ENCODE measurements around the gene CHCHD2. TPM values are rescaled to one million over a fixed set of nuclear protein-coding genes. Genes with fewer than 3 reads are reported as not detected.
"Not testable (repeated sequence)": the region's sequence is repeated elsewhere in the genome, so short reads cannot be mapped to it uniquely, and the experiment has no call there.

Gene CHCHD2
- polyA plus RNA-seq, 2 donors = 148 to 438 TPM

DNA sequence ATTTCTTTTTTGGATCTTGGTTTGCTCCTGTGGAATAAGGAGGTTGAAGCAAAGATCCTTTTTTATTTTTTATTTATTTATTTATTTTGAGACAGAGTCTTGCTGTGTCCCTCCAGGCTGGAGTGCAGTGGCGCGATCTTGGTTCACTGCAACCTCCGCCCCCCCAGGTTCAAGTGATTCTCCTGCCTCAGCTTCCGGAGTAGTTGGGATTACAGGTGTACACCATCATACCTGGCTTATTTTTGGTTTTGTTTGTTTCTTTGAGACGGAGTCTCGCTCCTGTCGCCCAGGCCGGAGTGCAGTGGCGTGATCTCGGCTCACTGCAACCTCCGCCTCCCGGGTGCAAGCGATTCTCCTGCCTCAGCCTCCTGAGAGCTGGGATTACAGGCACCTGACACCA lies 39.9 kb downstream of the CHCHD2 start:
- whole genome bisulfite sequencing, 2 donors = 97% methylated on average over 13 of the region's 13 CpGs
- not testable (repeated sequence) for H3K36me3 ChIP-seq (ENCODE audit: control insufficient read depth in 2 of 2, insufficient read depth in 2 of 2, low read length in 1 of 2)

DNA sequence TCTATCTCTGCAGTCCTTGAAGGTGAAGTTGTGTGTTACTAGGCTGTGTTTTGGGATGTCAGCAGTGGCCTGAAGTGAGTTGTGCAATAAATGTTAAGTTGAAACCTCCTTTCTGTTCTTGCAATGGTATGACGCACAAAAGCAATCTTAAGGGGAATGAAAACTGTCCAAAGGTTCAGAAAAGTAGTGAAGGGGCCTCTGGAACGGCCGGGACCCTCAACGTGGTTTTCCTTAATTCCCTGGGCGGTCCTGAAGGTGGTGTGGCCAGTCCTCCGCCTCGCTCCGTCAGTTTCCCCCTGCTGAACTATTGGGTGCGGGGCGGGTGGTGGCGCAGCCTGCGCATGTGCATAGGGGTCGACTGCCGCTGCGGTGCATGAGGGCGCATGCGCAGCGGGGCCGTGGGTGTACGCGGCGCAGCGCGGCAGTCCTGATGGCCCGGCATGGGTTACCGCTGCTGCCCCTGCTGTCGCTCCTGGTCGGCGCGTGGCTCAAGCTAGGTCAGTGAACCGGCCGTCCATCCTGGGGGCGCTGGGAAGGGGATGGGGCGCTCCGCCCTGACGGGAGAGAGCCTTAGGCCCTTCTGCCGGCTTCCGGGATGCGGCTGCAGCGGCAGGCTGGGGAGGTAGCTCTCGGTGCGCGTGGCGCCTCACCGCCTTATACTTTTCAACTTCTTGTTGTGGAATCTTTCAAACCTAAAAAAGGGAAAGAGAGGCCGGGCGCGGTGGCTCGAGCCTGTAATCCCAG lies 42.2 kb downstream of the CHCHD2 start, which contains the start of gene SUMF2:
Gene SUMF2 (plus strand): TSS at position 405 of the 744 bp plus-strand sequence. CDS start 26 bp downstream, at position 431.
- no peaks in the 10 kb centered on the region for H3K9me3 ChIP-seq (ENCODE audit: control insufficient read depth in 2 of 2, insufficient read depth in 1 of 2, low read depth in 1 of 2, low read length in 1 of 2)

More for the DNA sequence above, 39.9 kb downstream of the CHCHD2 start:
- not testable (repeated sequence) for H3K27me3 ChIP-seq (ENCODE audit: control insufficient read depth in 1 of 2, insufficient read depth in 2 of 2, low read length in 2 of 2); H3K9me3 ChIP-seq (ENCODE audit: control insufficient read depth in 2 of 2, insufficient read depth in 1 of 2, low read depth in 1 of 2, low read length in 1 of 2); H3K27ac ChIP-seq (ENCODE audit: low read depth in 2 of 2, low read length in 1 of 2); H3K4me3 ChIP-seq (ENCODE audit: low read depth in 1 of 2, low read length in 2 of 2); H3K4me1 ChIP-seq (ENCODE audit: control insufficient read depth in 2 of 2, insufficient read depth in 2 of 2, low read length in 1 of 2)

DNA sequence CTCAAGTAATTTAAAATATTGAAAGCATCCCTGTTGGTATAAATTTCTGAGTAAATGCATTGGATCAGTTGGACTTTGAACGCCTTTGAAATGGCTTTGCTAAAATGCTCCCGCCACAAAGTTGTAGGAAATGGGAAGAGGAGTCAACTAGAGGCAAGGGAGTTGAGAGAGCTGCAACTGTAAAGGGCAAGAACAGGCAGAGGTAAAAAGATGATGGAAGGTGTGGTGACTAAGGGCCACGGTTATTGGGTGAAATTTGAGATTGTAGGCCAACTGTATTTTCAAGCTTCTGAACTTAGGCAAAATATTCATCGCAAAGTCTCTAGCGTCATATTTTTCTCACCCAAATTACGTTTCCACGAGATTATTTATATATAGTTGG lies 42.8 kb downstream of the CHCHD2 start:
- Histone ChIP-seq H3K27ac (ENCODE audit: low read depth in 2 of 2, low read length in 1 of 2) (peak overlapping the region; percentile 87 to 98), H3K36me3 (ENCODE audit: control insufficient read depth in 2 of 2, insufficient read depth in 2 of 2, low read length in 1 of 2) (peaks cover 2 to 5% of the 10 kb centered on the region in 2 donors), H3K27me3 (ENCODE audit: control insufficient read depth in 1 of 2, insufficient read depth in 2 of 2, low read length in 2 of 2) (no peaks in the 10 kb centered on the region), H3K4me1 (ENCODE audit: control insufficient read depth in 2 of 2, insufficient read depth in 2 of 2, low read length in 1 of 2) (peaks cover 0 to 2% of the 10 kb centered on the region in 2 donors), H3K9me3 (ENCODE audit: control insufficient read depth in 2 of 2, insufficient read depth in 1 of 2, low read depth in 1 of 2, low read length in 1 of 2) (no peaks in the 10 kb centered on the region), H3K4me3 (ENCODE audit: low read depth in 1 of 2, low read length in 2 of 2) (no peak overlapping the region)
- 66 to 70% methylated on average over 7 of the region's 7 CpGs for WGBS, 2 donors

More for the DNA sequence above, 42.2 kb downstream of the CHCHD2 start, which contains the start of gene SUMF2:
- 0 to 1% methylated on average over 49 of the region's 49 CpGs for WGBS, 2 donors
- no peaks in the 10 kb centered on the region for H3K27me3 ChIP-seq (ENCODE audit: control insufficient read depth in 1 of 2, insufficient read depth in 2 of 2, low read length in 2 of 2)
- peaks cover 2 to 4% of the 10 kb centered on the region in 2 donors for H3K36me3 ChIP-seq (ENCODE audit: control insufficient read depth in 2 of 2, insufficient read depth in 2 of 2, low read length in 1 of 2)
- peak within 1 kb of the TSS; percentile 87 to 98 for H3K27ac ChIP-seq (ENCODE audit: low read depth in 2 of 2, low read length in 1 of 2)
- peaks cover 0 to 2% of the 10 kb centered on the region in 2 donors for H3K4me1 ChIP-seq (ENCODE audit: control insufficient read depth in 2 of 2, insufficient read depth in 2 of 2, low read length in 1 of 2)
- peak within 1 kb of the TSS; percentile 88 to 90 for H3K4me3 ChIP-seq (ENCODE audit: low read depth in 1 of 2, low read length in 2 of 2)

DNA sequence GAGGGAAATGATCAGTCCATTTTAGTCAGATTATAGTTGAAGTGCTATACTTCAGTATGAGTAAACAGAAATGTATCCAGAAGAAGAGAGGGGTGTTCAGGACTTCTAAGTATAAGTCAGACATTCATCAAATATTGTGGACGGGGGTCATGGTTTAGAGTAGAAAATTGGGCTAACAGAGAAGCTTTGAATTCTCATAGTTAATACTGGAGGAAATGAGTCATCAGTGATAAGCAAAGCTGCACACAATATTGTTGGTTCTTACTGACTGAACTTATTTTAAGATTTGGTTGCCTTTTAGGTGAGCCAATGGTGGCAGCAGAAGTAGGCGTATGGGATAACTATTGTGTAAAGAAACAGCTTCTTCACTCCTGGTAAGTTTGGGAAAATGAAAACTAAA lies 43.9 kb downstream of the CHCHD2 start:
- H3K4me3 ChIP-seq (ENCODE audit: low read depth in 1 of 2, low read length in 2 of 2) = no peak overlapping the region
- H3K27me3 ChIP-seq (ENCODE audit: control insufficient read depth in 1 of 2, insufficient read depth in 2 of 2, low read length in 2 of 2) = no peaks in the 10 kb centered on the region
- no peak overlapping the region for H3K27ac ChIP-seq (ENCODE audit: low read depth in 2 of 2, low read length in 1 of 2)
- H3K4me1 ChIP-seq (ENCODE audit: control insufficient read depth in 2 of 2, insufficient read depth in 2 of 2, low read length in 1 of 2) = peaks cover 0 to 2% of the 10 kb centered on the region in 2 donors
- H3K36me3 ChIP-seq (ENCODE audit: control insufficient read depth in 2 of 2, insufficient read depth in 2 of 2, low read length in 1 of 2) = peaks cover 2 to 8% of the 10 kb centered on the region in 2 donors
- 68 to 74% methylated on average over 2 of the region's 2 CpGs for WGBS, 2 donors
- H3K9me3 ChIP-seq (ENCODE audit: control insufficient read depth in 2 of 2, insufficient read depth in 1 of 2, low read depth in 1 of 2, low read length in 1 of 2) = no peaks in the 10 kb centered on the region

DNA sequence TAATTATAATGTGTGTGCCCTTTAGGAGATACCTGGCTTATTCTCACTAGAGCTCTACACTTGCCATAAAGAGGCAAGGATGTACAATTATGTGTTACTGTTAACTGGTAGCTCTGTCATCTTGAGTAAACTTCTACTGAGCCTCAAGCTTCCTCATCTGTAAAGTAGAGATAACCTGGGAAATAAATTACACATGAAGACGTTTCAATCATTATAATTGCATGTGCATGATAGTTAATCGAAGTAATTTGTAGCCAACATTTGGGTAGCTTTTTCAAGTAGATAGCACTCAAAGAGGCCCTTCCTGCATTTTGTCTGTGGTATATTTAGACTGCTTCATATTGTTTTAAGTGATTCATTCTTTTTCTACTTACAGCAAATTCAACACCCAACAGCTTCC lies 52.3 kb downstream of the CHCHD2 start:
- WGBS, 2 donors = 78 to 85% methylated on average over 2 of the region's 2 CpGs
- Histone ChIP-seq H3K36me3 (ENCODE audit: control insufficient read depth in 2 of 2, insufficient read depth in 2 of 2, low read length in 1 of 2) (peaks cover 4 to 12% of the 10 kb centered on the region in 2 donors), H3K4me1 (ENCODE audit: control insufficient read depth in 2 of 2, insufficient read depth in 2 of 2, low read length in 1 of 2) (peaks cover 0 to 4% of the 10 kb centered on the region in 2 donors), H3K4me3 (ENCODE audit: low read depth in 1 of 2, low read length in 2 of 2) (no peak overlapping the region), H3K27ac (ENCODE audit: low read depth in 2 of 2, low read length in 1 of 2) (no peak overlapping the region), H3K9me3 (ENCODE audit: control insufficient read depth in 2 of 2, insufficient read depth in 1 of 2, low read depth in 1 of 2, low read length in 1 of 2) (no peaks in the 10 kb centered on the region), H3K27me3 (ENCODE audit: control insufficient read depth in 1 of 2, insufficient read depth in 2 of 2, low read length in 2 of 2) (no peaks in the 10 kb centered on the region)

DNA sequence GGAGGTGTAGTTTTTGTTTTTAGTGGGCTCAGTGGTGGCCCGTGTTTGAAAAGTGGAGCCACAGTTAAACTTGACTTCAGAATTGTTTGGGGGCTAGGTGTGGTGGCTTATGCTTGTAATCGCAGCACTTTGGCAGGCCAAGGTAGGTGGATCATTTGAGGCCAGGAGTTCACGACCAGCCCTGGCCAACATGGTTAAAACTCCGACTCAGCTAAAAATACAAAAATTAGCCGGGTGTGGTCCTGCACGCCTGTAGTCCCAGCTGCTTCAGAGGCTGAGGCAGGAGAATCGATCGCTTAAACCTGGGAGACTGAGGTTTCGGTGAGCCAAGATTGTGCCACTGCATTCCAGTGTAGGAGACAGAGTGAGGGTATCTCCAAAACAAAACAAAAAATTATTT lies 52.9 kb downstream of the CHCHD2 start:
- H3K4me3 ChIP-seq (ENCODE audit: low read depth in 1 of 2, low read length in 2 of 2) = no peak overlapping the region
- H3K9me3 ChIP-seq (ENCODE audit: control insufficient read depth in 2 of 2, insufficient read depth in 1 of 2, low read depth in 1 of 2, low read length in 1 of 2) = no peaks in the 10 kb centered on the region
- no peak overlapping the region for H3K27ac ChIP-seq (ENCODE audit: low read depth in 2 of 2, low read length in 1 of 2)
- peaks cover 0 to 4% of the 10 kb centered on the region in 2 donors for H3K4me1 ChIP-seq (ENCODE audit: control insufficient read depth in 2 of 2, insufficient read depth in 2 of 2, low read length in 1 of 2)
- WGBS, 2 donors = 76 to 82% methylated on average over 9 of the region's 9 CpGs
- H3K27me3 ChIP-seq (ENCODE audit: control insufficient read depth in 1 of 2, insufficient read depth in 2 of 2, low read length in 2 of 2) = no peaks in the 10 kb centered on the region
- peaks cover 4 to 11% of the 10 kb centered on the region in 2 donors for H3K36me3 ChIP-seq (ENCODE audit: control insufficient read depth in 2 of 2, insufficient read depth in 2 of 2, low read length in 1 of 2)

Other genes with a start within 250 kb of the CHCHD2 start
- not detected for gene SEPTIN14, start 243.7 kb downstream of the CHCHD2 start, polyA plus RNA-seq
- under 1 TPM; 0.69 to 0.75 TPM for gene ZNF713, start 219.0 kb downstream of the CHCHD2 start, polyA plus RNA-seq
- gene MRPS17, start 154.6 kb downstream of the CHCHD2 start, polyA plus RNA-seq = 10 to 100 TPM in 1 of 2 donors, 1 to 10 TPM in 1; 9.8 to 12.7 TPM
- 10 to 100 TPM; 15.6 to 21.6 TPM for gene NIPSNAP2, start 141.9 kb downstream of the CHCHD2 start, polyA plus RNA-seq
- gene PSPH, start 55.0 kb downstream of the CHCHD2 start, polyA plus RNA-seq = 1 to 10 TPM; 6.6 to 8.6 TPM
- gene CCT6A, start 54.7 kb downstream of the CHCHD2 start, polyA plus RNA-seq = 100 to 1,000 TPM; 133 to 157 TPM
- 10 to 100 TPM; 43.3 to 64.1 TPM for gene SUMF2, start 42.2 kb downstream of the CHCHD2 start, polyA plus RNA-seq
- 1 to 10 TPM; 1.1 to 1.3 TPM for gene PHKG1, start 13.5 kb downstream of the CHCHD2 start, polyA plus RNA-seq
- under 1 TPM; 0.67 to 0.69 TPM for gene NUPR2, start 9.9 kb upstream of the CHCHD2 start, polyA plus RNA-seq

All from esophagus (tissue), 2 donors.